PC-9 (cell line): Measurements from ENCODE around the gene WNT9A.

Experiments
- CTCF ChIP-seq: fragments of 200-600 bp; sonication (generic); conservative IDR thresholded peaks from 2 replicates; pipeline ENCODE4 v1.6.1; 2017; ENCODE audit warnings: mixed run types, antibody characterized with exemption, mild to moderate bottlenecking, moderate library complexity
- EZH2 ChIP-seq: fragments of 200-600 bp; sonication (generic); IDR thresholded peaks from 2 replicates; pipeline ENCODE4 v1.8.0; 2017; ENCODE audit warnings: antibody characterized with exemption, low read depth

GRCh38 chr1:227926216-227926791, 21.4 kb downstream of the WNT9A start:
- TF ChIP-seq CTCF (no peak), EZH2 (no peak)
